ENCODE results near the gene TYMS.

The TYMS gene

DNA sequence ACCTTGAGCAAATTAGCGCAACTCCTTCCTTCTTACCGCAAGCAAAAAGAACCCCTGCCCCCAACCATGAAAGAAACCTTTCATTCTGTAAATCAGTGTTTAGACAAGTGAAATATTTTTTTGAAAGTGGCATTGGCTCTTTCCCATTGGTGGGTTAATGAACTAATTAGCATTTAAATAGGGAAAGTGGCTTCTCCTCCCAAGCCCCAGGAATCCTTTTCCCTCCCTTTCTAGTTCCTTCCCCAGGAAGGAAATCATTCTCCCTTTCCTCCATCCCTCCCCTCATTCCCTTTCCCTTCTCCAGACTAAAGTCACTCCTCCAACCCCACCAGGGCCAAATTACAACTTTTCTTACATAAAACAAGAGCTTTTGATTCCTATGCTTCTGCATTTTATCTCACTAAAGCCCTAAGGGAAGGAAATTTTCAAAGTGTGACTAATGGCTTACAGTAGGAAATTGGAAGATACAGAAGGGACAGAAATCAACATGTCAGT lies 22.9 kb upstream of the TYMS start:
- H3K4me3 ChIP-seq (ENCODE audit: low read length): no peak overlapping the region
- H3K9me3 ChIP-seq (ENCODE audit: insufficient read depth, low read length): no peaks in the 10 kb centered on the region
- TF ChIP-seq, protein P1, sequence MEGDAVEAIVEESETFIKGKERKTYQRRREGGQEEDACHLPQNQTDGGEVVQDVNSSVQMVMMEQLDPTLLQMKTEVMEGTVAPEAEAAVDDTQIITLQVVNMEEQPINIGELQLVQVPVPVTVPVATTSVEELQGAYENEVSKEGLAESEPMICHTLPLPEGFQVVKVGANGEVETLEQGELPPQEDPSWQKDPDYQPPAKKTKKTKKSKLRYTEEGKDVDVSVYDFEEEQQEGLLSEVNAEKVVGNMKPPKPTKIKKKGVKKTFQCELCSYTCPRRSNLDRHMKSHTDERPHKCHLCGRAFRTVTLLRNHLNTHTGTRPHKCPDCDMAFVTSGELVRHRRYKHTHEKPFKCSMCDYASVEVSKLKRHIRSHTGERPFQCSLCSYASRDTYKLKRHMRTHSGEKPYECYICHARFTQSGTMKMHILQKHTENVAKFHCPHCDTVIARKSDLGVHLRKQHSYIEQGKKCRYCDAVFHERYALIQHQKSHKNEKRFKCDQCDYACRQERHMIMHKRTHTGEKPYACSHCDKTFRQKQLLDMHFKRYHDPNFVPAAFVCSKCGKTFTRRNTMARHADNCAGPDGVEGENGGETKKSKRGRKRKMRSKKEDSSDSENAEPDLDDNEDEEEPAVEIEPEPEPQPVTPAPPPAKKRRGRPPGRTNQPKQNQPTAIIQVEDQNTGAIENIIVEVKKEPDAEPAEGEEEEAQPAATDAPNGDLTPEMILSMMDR (IDR thresholded peaks at IDR 0.05; ENCODE audit: low read depth, low read length): no peak
- no peak for TF ChIP-seq EZH2phosphoT487 (IDR thresholded peaks at IDR 0.05; ENCODE audit: low read depth)
- H3K4me2 ChIP-seq (ENCODE audit: low read length): no peak overlapping the region
- no peaks in the 10 kb centered on the region for H3K79me2 ChIP-seq (ENCODE audit: low read length)
- H3K27ac ChIP-seq (ENCODE audit: low read length): no peak overlapping the region
- H3K27me3 ChIP-seq (ENCODE audit: low read depth, low read length): 0 out of 2 replicates have a peak, but pooled peaks cover 9% of the 10 kb centered on the region
- no peak overlapping the region for H3K9ac ChIP-seq (ENCODE audit: low read length)
- H3K4me1 ChIP-seq (ENCODE audit: low read length): no peaks in the 10 kb centered on the region
- H2AFZ ChIP-seq (ENCODE audit: low read depth, low read length): no peak overlapping the region
- H4K20me1 ChIP-seq (ENCODE audit: insufficient read depth, low read length): no peaks in the 10 kb centered on the region
- H3K36me3 ChIP-seq (replicated peaks; ENCODE audit: low read depth, low read length): no peaks in the 10 kb centered on the region

DNA sequence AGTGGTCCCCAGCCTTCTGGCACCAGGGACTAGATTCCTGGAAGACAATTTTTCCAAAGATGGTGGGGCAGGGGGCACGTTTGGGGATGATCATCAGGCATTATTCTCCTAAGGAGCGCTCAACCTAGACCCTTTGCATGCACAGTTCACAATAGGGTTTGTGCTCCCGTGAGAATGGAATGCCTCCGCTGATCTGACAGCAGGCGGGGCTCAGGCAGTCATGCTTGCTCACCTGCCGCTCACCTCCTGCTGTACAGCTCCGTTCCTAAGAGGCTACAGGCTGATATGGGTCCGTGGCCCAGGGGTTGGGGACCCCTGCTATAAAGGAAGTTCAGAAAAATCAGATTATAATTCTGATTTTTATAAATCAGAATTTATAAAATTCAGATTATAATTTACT lies 22.3 kb upstream of the TYMS start:
- no peak for TF ChIP-seq EZH2phosphoT487 (IDR thresholded peaks at IDR 0.05; ENCODE audit: low read depth)
- TF ChIP-seq, protein P1 (IDR thresholded peaks at IDR 0.05; ENCODE audit: low read depth, low read length): no peak
- no peaks in the 10 kb centered on the region for H4K20me1 ChIP-seq (ENCODE audit: insufficient read depth, low read length)

DNA sequence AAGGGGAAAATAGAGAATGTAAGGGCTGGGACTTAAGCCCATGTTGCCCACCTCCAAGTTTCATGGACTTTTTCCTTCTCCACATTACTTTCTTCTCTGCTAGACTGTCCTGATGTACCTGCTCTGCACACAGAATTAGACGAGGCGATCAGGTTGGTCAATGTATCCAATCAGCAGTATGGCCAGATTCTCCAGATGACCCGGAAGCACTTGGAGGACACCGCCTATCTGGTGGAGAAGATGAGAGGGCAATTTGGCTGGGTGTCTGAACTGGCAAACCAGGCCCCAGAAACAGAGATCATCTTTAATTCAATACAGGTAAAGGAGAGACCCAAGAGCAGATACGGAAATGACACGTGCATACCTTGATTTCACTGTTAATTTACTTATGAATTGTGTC lies 16.2 kb upstream of the TYMS start:
- no peak for TF ChIP-seq EZH2phosphoT487 (IDR thresholded peaks at IDR 0.05; ENCODE audit: low read depth)
- TF ChIP-seq, protein P1 (IDR thresholded peaks at IDR 0.05; ENCODE audit: low read depth, low read length): no peak
- peaks cover 18% of the 10 kb centered on the region for H3K4me1 ChIP-seq (ENCODE audit: low read length)
- H3K27ac ChIP-seq (ENCODE audit: low read length): no peak overlapping the region
- no peaks in the 10 kb centered on the region for H4K20me1 ChIP-seq (ENCODE audit: insufficient read depth, low read length)
- no peaks in the 10 kb centered on the region for H3K9me3 ChIP-seq (ENCODE audit: insufficient read depth, low read length)
- H3K9ac ChIP-seq (ENCODE audit: low read length): no peak overlapping the region
- no peak overlapping the region for H2AFZ ChIP-seq (ENCODE audit: low read depth, low read length)
- H3K36me3 ChIP-seq (replicated peaks; ENCODE audit: low read depth, low read length): no peaks in the 10 kb centered on the region
- H3K4me3 ChIP-seq (ENCODE audit: low read length): no peak overlapping the region
- peaks cover 24% of the 10 kb centered on the region for H3K27me3 ChIP-seq (ENCODE audit: low read depth, low read length)
- no peaks in the 10 kb centered on the region for H3K79me2 ChIP-seq (ENCODE audit: low read length)
- H3K4me2 ChIP-seq (ENCODE audit: low read length): no peak overlapping the region

More for the DNA sequence above, 22.3 kb upstream of the TYMS start:
- no peak overlapping the region for H3K27ac ChIP-seq (ENCODE audit: low read length)
- no peaks in the 10 kb centered on the region for H3K9me3 ChIP-seq (ENCODE audit: insufficient read depth, low read length)
- H3K79me2 ChIP-seq (ENCODE audit: low read length): no peaks in the 10 kb centered on the region
- H3K4me2 ChIP-seq (ENCODE audit: low read length): no peak overlapping the region
- H3K9ac ChIP-seq (ENCODE audit: low read length): no peak overlapping the region
- H3K4me3 ChIP-seq (ENCODE audit: low read length): no peak overlapping the region
- no peaks in the 10 kb centered on the region for H3K4me1 ChIP-seq (ENCODE audit: low read length)
- H2AFZ ChIP-seq (ENCODE audit: low read depth, low read length): no peak overlapping the region
- H3K27me3 ChIP-seq (ENCODE audit: low read depth, low read length): 0 out of 2 replicates have a peak, but pooled peaks cover 9% of the 10 kb centered on the region
- H3K36me3 ChIP-seq (replicated peaks; ENCODE audit: low read depth, low read length): no peaks in the 10 kb centered on the region

DNA sequence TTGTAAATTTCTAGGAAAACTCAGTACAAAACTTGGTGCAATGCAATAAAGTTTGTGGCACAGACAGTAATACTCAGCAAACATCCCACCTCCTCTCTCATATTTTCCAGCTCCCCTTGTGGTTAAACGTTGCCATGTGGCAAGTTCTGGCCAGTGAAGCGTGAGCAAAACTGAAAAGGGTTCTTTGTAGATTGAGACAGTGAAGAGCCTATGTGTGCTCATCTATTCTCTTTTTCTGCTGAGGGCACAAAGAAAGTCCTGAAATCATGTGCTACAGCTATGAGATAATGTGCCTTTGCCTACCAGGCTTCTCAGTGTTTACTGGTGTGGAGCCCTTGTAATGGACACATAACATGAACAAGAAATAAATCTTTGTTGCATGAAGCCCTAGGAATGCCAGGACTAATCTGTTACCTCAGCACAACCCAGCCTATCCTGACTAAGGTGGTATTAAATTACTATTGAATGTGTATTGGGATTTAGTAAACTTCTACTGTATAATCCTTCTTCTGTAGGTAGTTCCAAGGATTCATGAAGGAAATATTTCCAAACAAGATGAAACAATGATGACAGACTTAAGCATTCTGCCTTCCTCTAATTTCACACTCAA lies 13.0 kb upstream of the TYMS start:
- Histone ChIP-seq H3K4me2 (ENCODE audit: low read length) (no peak overlapping the region), H3K9ac (ENCODE audit: low read length) (no peak overlapping the region), H3K4me1 (ENCODE audit: low read length) (peaks cover 18% of the 10 kb centered on the region), H3K27me3 (ENCODE audit: low read depth, low read length) (peaks cover 33% of the 10 kb centered on the region), H3K9me3 (ENCODE audit: insufficient read depth, low read length) (no peaks in the 10 kb centered on the region), H3K36me3 (replicated peaks; ENCODE audit: low read depth, low read length) (no peaks in the 10 kb centered on the region), H3K27ac (ENCODE audit: low read length) (no peak overlapping the region), H4K20me1 (ENCODE audit: insufficient read depth, low read length) (no peaks in the 10 kb centered on the region), H2AFZ (ENCODE audit: low read depth, low read length) (no peak overlapping the region), H3K4me3 (ENCODE audit: low read length) (no peak overlapping the region), H3K79me2 (ENCODE audit: low read length) (no peaks in the 10 kb centered on the region)
- TF ChIP-seq, protein P1 (IDR thresholded peaks at IDR 0.05; ENCODE audit: low read depth, low read length): no peak
- TF ChIP-seq EZH2phosphoT487 (IDR thresholded peaks at IDR 0.05; ENCODE audit: low read depth): no peak

Measured in OCI-LY3 (cell line).